Eye (tissue), 1 donor: Measurements from ENCODE around the gene KIF5C.
A peak's percentile ranks its signal among the peaks of the same experiment; 100 is the strongest.

Experiments
- DNase-seq: peaks from one replicate; pipeline ENCODE4 v3.0.0-alpha.2; 2015

The KIF5C gene

GRCh38 chr2:149056541-149057255 lies 181.7 kb downstream of the KIF5C start:
- DNase-seq, result no peak

- no peak for DNase-seq
These were observed 182.4 kb downstream of the KIF5C start for GRCh38 chr2:149057401-149057800.

DNA sequence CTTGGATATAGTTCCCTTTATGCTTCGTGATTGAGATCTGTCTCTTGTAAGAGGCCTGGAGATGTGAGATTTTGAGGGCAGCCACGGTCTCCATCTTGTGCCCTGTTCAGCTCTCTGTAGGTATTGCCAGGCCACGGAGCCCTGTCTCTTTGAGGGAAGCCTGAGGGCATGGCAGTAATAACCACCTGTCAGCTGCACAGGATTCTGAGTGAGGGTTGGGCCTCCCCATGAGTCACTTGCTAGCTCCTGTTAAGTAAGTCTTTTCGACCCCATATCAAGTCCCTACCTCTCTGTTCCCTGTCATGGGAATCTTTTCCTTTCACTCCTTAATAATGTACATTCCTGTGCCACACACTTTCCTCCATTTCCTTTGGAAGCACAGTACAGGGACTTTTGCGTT lies 183.9 kb downstream of the KIF5C start:
- DNase-seq, result no peak

DNA sequence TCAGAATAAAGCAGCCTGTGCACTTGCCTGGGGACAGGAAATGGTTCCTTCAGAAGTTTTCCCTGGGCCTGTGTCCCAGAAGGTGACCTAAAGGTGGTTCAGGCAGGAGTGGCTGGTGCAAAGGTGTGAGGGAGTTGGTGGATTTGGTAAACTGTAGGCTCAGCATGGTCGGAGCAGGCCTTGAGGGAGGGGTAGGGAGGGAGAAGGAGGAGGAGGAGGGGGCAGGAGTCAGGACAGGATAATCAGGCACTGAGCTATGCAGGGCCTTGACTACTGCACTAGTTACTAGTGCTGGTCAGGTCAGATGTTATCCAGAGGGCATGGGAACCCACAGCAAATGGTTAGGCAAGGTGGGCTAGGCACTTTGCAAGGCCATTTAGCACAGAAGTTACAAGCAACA lies 184.8 kb downstream of the KIF5C start:
- DNase-seq, result no peak

- DNase-seq, result no peak
These were observed 186.2 kb downstream of the KIF5C start for GRCh38 chr2:149061133-149061745.

GRCh38 chr2:149062531-149062930 lies 187.5 kb downstream of the KIF5C start:
- DNase-seq, result no peak

GRCh38 chr2:149063177-149063576 lies 188.2 kb downstream of the KIF5C start:
- DNase-seq, result no peak

GRCh38 chr2:149064365-149064841 lies 189.4 kb downstream of the KIF5C start:
- no peak for DNase-seq

DNA sequence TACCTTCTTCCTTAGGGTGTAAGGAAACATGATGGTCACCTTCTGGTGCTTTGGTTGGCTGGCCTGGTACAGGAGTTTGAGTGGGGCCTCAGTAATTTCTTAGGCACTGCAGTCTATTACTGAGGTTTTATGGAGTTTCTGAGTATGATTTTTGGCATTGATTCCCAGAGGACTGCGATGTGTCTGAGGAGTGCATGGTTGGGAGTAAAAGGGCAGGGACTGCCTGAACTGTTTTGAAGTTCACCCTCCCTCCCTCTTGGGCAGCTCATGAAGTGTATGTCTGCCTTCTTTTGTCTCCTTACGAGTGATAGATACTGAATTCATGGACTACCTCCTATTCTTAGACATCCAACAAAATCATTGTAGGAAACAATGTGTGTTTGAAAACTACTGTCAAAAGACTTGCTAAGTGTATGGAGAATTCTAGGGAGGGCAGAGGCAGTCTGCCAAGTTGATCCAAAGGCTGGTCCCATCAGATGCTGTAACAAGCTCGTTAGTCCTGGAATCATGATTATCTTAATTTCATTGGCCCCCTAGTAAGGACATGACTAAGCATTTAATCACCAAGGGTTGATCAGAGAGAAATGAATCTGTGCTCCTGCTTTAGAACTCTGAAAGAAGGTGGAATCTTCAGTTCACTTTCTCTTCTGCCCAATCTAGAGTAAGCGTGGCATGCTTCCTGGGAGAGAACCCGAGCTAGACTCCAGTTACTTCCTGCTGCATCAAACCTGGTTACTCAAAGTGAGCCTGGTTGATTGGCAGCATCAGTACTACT lies 190.0 kb downstream of the KIF5C start:
- DNase-seq, result no peak

DNA sequence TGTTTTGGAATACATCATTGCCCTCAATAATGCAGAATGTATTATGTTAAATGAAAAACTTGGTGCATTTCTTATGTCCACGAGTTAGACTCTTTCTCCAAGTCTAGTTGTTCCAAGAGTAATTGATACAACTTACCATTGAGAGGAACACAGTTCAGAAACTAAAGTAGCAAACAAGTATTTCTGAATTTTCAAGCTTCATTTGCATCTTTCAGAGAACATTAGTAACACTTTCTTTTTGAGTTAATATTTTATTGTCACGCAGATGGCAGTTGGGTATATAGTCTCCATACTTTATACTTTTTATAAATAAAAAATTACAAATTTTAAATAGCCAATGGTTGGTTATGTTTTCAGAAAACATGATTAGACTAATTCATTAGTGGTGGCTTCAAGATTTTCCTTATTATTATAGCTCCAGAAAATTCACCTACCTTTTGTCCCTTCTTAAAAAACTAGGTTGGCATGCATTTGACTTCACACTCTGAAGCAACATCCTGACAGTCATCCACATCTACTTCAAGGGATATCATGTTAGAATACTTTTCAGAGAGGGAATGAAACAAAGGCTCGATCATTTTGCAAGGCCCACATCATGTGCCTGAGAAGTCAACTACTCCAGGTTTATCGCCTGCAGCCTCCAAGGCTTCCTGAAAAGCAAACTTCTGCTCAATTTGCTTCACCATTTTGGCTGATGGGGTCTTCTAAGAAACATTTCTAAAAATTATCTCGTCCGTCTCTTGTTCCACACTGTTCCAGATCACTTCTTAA lies 193.4 kb downstream of the KIF5C start:
- DNase-seq, result no peak

DNA sequence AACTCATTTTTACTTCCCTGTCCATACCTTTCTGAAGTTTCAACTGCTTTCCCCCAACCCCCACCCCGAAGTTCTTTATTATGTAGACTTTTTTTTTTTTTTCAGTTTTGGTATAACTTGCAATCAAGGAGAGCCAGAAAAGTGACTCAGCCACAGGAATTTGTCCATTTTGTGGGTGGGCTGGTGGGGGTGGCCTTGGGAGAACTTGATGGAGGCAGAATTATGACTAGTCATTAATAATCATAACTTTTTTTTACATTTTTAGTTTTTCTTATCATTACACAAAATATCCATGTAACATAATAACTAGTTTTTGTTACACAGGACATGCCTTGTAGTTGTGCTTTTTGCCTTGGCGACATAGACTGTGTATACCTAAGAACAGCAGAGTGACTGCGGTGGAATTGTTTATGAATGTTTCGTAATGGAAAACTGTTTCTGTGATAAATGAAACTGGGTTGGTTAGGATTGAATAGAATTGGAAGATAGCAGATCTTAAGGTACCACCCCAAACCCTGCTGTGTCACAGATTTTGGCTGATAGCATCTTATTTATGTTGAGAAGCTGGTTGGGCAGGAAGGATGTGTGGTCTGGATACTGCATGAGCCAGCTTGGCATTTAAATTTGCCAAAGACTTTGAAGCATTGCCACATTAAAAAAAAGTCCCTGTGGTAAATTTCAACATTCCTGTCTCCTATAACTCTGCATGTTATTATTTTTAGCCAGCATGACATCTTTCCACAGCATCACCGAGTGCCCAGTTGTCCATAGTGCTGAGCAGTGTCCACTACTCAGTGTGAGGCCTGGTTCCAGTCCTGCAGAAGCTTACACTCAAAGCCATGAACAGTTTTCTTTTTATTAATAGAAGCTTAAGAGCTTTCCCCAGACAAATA lies 194.2 kb downstream of the KIF5C start:
- no peak for DNase-seq

- DNase-seq, result no peak
These were observed 195.8 kb downstream of the KIF5C start for GRCh38 chr2:149070681-149071320.

GRCh38 chr2:149075105-149075504 lies 200.1 kb downstream of the KIF5C start:
- DNase-seq, result no peak

GRCh38 chr2:149075853-149076252 lies 200.8 kb downstream of the KIF5C start:
- peak; percentile 67 for DNase-seq
